GM21528 (cell line): ENCODE data around the gene OR1I1.
"Not testable (repeated sequence)": the region's sequence is repeated elsewhere in the genome, so short reads cannot be mapped to it uniquely, and the experiment has no call there.

Source experiments
- ATAC-seq: cut with Tn5 transposase; IDR thresholded peaks from one replicate; pipeline ENCODE4 v1.9.1; 2021; ENCODE audit warnings: mild to moderate bottlenecking, moderate library complexity; ENCODE audit not compliant: unreplicated experiment, low FRiP score

The OR1I1 gene, protein sequence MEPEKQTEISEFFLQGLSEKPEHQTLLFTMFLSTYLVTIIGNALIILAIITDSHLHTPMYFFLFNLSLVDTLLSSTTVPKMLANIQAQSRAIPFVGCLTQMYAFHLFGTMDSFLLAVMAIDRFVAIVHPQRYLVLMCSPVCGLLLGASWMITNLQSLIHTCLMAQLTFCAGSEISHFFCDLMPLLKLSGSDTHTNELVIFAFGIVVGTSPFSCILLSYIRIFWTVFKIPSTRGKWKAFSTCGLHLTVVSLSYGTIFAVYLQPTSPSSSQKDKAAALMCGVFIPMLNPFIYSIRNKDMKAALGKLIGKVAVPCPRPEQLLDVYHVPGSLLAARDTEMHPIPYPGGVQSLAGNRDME

DNA sequence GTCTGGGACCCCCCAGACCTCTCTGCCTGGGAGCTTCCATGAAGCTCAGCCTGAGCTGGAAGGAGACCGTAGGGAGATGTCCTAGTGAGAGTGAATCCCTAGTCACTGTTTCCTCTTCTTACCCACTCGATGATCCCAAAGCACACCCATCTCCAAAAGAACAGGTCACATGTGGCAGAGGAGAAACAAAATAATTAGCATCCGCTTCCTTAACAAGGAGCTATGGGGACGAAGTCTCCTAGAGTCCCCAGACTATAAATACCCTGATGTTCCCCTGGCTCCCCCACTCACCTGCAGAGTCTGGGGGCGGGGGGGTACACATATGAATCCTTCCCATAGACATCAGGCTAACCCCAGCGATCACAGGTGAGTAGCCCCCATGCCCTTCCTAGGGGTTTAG is at the start of gene OR1I1:
Gene OR1I1, plus strand, starts transcription at position 301 of the 400 bp plus-strand sequence. CDS start 4,855 bp downstream, outside the sequence.
- no peak for ATAC-seq

DNA sequence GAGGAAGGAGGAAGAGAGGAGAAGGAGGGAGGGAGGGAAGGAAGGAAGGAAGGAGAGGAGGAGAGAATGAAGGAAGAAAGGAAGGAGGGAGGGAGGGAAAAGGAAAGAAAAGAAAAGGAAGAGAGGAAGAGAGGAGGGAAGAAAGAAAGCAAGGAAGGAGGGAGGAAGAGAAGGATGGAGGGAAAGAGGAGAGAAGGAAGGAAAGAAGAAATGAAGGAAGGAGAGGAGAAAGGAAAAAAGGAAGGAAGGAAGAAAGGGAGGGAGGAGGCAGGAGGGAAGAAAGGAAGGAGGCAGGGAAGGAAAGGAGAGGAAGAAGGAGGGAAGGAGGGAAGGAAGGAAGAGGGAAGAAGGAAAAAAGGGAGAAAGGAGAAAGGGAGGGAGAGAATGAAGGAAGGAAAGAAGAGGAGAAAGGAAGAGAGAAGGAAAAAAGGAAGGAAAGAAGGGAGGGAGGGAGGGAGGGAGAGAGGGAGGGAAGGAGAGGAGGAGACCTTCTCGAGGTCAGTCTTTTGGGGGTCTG is 46.2 kb upstream of the OR1I1 start:
- ATAC-seq = no peak

DNA sequence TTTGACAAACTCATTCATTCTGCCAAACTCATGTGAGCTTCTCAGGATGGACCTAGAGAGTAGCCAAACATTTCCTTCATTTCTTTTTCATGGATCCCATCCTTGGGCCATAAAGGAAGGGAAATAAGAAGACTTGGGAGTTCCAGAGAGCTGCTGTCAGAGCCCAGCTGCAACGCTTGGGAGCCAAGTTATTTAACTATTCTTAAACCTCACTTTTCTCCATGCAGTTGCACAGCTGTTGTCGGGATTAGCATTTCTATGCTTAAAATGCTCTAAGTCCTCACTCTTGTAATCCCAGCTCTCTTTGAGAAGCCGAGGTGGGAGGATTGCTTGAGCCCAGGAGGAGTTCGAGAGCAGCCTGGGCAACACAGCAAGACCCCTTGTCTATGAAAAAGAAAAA is 44.4 kb upstream of the OR1I1 start:
- no peak for ATAC-seq

DNA sequence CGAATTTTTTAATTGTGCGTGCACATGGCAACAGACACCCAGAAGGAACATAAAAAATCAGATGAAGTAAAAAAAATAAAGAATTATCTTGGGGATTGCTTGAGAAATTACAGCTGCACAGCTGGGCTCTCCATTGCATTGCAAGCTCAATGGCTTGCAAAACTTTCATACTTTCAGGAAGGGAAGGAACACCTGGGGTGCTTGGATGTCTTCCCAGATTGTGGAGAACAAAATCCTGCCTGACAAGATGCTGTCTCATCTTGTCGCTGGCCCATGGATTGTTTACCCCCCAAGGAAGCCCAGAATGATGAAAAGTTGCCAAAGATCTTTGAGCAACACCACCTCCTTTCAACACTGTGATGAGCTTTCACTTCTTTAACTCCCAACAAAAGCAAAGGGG is 43.7 kb upstream of the OR1I1 start:
- ATAC-seq = no peak

DNA sequence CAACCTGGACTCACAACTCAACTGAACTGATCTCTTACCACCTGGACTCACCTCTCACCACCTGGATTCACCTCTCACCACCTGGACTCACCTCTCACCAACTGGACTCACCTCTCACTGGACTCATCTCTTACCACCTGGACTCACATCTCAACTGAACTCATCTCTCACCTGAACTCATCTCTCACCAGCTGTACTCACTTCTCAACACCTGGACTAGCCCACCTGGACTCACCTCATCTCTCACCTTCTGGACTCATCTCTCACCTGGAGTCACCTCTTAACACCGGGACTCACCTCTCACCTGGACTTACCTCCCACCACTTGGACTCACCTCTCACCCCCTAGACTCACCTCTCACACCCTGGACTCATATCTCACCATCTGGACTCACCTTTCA is 40.0 kb upstream of the OR1I1 start:
- ATAC-seq = no peak

DNA sequence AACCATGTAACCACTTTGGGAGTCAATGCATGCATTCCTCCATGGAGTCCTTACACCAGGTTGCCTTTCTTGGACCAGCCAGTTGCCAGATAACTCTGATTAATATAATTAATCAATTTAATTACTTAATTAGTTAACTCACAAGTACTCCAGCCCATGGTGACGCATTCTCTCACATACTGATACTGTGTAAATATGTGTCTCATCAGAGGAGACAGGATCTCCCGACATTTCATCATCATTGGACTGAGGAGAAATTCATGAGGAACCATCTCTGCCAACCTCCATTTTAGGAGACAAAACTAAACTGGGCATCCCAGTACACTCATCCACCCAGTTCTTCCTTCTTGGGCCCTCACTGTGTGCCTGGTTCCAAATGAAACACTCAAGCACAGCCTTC is 39.2 kb upstream of the OR1I1 start:
- ATAC-seq = no peak

DNA sequence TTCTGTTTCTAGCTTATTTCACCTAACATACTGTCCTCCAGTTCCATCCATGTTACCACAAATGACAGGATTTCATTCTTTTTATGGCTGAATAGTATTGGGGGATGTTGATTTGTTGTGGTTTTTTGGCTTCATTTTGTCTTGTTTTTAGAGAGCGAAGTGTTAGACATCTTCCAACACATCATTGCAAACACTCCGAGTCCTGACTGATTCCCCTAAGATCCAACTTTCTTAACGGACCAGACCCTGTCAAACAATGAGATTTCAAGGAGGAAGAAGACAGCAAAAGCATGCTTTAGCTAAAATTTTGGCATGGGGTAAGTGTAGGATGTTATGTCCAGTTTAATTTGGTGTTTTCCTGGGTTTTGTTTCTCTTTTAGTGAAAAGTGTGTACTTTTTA is 36.5 kb upstream of the OR1I1 start:
- no peak for ATAC-seq

DNA sequence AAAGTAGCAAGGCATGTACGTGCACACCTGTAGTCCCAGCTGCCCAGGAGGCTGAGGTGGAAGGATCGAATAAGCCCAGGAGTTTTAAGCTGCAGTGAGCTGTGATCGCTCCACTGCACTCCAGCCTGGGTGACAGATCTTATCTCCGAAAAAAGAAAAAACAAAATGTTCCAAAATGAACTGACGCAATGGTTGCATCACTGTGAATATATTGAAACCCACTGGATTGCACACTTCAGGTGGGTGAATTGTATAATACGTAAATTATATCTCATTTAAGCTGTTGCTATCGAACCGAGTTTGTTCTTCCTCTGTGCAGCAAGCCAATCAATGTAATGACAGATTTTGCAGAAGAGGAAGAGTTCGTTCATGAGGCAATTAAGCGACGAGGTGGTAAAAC is 34.3 kb upstream of the OR1I1 start:
- no peak for ATAC-seq

DNA sequence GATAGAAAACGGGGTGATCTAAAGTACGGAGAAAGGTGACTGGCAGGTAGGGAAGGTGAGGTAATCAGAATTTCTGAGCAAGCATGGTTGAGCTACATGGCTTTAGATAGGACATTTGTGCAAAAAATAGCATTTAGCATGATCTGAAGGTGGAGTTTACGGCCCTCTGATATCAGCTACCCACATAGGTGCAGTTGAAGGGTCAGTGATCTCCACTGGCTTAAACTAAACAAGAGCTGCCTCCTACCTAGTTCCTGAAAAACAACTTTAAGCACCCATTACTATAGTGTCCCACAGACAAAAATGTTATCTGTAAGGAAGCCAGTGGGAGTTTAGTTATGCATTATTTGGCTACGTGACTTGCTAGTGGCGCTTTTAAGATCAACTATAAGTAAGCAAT is 33.9 kb upstream of the OR1I1 start:
- ATAC-seq = no peak

DNA sequence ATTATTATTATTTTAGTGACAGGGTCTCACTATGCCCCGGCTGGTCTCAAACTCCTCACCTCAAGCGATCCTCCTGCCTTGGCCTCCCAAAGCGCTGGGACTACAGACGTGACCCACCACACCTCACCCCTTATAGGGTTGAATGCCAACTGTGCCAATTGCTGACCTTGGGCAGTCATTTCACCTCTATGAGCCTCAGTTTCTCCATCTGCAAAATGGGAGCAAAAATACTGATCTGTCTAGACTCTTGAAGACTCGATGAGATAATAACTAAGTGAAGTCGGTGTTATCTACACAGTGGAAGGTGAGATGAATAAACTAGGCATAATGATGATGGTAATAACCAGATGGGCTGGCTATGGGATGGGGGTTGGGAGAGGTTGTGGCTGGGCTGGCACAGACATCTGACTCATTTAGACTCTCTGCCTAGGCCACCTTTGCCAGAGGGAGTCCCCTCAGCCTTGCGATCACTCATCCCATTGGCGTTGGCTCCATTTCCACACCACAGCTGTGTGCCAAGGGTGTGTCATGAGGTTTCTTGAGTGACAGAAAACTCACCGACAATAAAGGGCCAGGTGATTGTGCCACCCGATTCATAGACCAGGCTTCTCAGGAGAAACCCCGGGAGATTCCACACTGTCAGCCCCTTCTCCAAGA is 33.0 kb upstream of the OR1I1 start, which contains the start of gene CASP14:
Gene CASP14, plus strand, starts transcription at position 596 of the 657 bp plus-strand sequence. CDS start 2,772 bp downstream, outside the sequence.
- no peak for ATAC-seq

DNA sequence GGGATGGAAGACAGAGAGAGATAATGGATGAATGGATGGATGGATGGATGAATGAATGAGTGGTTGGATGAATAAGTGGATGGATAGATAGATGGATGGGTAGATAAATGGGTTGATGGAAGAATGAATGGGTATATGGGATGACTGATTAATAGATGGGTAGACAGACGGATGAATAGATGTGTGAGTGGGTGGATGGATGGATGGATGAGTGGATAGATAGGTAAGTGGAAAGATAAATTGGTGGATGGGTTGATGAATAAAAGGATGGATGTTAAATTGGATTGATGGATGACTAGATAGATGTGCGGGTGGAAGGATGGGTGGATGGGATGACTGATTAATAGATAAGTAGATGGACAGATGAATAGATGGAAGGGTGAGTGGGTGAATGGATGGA is 31.4 kb upstream of the OR1I1 start:
- ATAC-seq = no peak

DNA sequence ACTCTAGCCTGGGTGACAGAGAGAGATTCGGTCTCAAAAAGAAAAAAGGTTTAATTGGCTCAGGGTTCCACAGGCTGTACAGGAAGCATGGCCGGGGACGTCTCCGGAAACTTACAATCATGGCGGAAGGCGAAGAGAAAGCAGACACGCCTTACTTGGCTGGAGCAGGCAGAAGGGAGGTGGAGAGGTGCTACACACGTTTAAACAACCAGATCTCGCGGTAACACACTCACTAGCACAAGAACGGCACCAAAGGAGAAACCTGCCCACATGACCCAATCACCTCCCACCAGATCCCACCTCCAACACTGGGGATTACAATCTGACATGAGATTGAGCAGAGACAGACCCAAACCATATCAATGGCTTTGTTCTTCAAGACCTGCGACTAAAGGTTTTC is 20.0 kb upstream of the OR1I1 start:
- ATAC-seq = no peak

DNA sequence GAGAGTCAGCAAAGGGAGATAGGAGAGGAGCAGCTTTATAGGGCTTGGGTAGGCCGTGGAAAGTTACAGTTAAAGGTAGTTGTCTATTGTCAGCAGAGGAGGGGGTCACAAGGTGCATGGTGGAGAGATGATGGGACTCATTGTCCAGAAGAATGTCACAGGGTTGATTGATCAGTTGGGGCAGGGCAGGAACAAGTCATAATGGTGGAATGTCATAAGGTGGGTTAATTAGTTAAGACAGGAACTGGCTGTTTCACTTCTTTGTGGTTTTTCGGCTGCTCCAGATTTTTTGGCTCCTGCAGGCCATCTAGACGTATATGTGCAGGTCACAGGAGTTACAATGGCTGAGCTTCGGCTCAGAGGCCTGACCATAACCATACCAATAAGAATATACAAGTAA is 11.6 kb upstream of the OR1I1 start:
- ATAC-seq = not testable (repeated sequence)

DNA sequence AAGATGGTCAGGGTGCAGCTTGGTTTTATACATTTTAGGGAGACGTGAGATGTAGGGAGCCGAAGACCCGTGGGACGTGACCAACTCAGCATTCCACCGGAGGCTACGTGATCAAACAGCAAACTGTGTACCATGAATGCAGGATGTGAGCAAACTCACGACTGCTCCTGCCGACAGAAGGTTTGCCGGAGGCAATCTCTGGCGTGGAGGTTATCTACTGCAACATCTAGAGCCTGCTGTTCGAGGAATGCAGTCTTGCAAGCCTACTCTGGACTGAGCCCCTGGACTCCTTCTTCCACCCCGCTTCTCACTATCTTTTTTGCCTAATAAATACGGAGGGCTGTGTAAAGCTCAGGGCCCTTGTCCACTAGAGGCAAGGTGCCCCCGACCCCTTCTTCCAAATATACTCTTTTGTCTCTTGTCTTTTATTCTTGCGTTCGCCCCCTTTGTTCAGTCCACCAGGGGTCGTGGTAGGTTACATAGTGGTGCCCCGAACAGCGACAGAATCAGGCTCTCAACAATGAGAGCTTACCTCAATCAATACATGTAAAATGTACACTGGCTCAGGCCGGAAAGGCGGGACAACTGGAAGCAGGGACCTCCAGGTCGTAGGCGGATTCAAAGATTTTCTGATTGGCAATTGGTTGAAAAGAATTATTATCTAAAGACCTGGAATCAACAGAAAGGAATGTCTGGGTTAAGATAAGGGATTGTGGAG is 8.9 kb upstream of the OR1I1 start:
- ATAC-seq = no peak

DNA sequence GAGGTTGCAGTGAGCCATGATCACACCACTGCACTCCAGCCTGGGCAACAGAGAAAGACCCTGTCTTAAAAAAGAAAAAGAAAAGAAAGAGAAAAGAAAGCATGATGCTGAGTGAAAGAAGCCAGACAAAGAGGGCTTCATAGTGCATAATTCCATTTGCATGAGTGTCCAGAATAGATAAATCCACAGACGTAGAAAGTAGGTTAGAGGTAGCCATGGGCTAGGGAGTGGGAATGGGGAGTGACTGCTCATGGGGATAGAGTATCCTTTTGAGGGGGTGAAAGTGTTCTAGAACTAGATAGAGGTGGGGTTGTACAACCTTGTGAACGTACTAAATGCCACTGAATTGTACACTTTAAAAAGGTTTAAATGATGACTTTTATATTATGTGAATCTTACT is 7.6 kb upstream of the OR1I1 start:
- ATAC-seq = no peak

DNA sequence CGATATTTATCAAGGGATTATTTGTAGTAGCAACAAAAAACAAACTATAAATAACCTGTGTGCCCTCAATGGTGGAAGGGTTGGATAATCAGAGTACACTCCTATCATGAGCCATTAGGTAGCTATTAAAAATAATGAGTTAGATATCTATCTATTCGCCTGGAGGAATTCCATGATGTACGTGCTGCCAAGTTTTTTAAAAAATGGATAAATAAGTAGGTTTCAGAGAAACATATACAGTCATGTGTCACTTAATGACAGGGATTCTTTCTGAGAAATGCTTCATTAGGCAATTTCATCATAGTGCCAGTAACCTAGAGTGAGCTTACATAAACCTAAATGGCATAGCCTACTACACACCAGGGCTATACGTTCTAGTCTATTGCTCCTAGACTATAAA is 6.2 kb upstream of the OR1I1 start:
- ATAC-seq = no peak

DNA sequence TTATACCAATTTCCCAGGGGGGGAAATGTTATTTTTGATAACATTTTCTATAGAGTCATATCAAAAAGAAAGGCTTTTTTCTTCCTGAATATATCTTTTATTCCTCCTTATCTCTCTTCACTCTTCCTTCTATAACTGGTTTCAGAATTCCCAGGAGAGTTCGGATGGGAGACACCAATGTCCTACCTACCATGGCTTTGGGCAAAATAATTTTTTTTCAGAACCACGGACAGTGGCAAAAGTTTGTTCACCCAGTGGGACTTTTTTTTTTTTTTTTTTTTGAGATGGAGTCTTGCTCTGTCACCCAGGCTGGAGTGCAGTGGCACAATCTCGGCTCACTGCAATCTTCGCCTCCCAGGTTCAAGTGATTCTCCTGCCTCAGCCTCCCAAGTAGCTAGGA is 2.0 kb upstream of the OR1I1 start:
- not testable (repeated sequence) for ATAC-seq

DNA sequence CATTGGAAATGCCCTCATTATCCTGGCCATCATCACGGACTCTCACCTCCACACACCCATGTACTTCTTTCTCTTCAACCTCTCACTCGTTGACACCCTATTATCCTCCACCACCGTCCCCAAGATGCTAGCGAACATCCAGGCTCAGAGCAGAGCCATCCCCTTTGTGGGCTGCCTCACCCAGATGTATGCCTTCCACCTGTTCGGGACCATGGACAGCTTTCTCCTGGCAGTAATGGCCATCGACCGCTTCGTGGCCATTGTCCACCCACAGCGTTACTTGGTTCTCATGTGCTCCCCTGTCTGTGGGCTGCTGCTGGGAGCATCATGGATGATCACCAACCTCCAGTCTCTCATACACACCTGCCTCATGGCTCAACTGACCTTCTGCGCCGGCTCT is 5.2 kb downstream of the OR1I1 start:
- no peak for ATAC-seq

DNA sequence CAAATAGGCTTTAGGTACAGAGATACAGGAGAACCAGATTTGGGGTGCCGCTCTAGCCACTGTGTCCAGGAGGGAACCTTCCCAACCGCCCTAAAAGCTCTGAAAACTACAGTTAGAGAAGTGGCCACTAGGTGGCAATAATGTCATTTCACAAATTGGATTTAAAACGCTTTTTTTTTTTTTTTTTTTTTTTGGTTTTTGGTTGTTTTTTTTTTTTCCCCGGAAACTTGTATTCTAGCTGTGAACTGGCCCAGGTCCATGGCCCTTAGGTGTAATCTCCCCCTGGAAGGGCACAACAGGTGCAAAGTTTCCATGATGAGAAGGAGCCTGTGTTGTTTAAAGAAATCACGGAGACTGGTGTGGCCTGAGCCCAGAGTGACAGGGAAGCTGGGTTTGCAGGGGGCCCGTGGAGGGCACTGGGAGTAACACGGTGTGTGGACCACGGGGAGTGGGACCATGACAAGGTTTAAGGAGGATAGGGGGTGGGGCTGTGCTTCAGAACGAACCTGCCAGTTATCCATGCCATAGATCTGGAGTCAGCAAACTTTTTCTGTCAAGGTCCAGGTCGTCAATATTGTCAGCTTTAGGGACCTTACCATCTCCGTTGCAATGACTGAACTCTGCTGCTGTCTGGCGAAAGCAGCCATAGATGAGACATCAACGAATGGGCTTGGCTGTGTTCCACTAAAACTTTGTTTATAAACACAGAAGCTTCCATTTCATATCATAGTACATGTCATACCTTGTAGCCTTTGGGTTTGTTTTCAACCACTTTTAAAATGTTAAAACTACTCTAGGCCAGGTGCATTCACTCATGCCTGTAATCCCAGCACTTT is 10.1 kb downstream of the OR1I1 start:
- ATAC-seq = no peak

DNA sequence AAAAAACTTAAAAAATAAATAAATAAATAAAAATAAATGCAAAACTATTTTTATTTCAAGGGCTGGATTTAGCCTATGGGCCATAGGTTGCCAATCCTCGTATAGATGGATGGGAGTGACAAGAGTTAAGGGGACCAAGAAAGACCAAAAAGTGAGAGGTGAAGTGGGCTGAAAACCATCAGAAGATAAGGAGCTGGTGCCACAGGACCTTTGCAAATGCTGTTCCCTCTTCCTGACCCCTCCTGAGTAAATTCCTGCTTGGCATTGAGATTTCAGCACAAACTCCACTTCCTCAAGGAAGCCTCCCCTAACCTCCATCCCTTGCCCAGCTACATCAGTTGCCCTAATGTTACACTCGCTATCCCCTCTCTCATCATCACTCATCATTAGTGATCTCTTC is 11.0 kb downstream of the OR1I1 start:
- ATAC-seq = no peak
